OCI-LY3 (cell line): ENCODE measurements around the gene ATP4A.

Experiments used
- CTCF ChIP-seq: fragments of 200-600, 300-600 bp; sonication (generic); IDR thresholded peaks from 2 replicates; pipeline ENCODE4 v1.5.1; 2014; ENCODE audit warnings: antibody characterized with exemption, low read length, low read depth
- EZH2phosphoT487 ChIP-seq: fragments of 200-600 bp; shearing (Covaris generic); IDR thresholded peaks from 2 replicates; pipeline ENCODE4 v1.6.1; 2018; ENCODE audit warnings: antibody characterized with exemption, mixed run types, low read depth

GRCh38 chr19:35577918-35578317 is 14.5 kb upstream of the ATP4A start:
- TF ChIP-seq CTCF: no peak
- no peak for TF ChIP-seq EZH2phosphoT487
